Loucy (cell line): ENCODE measurements around the gene KRT4.

Source experiments
- CTCF ChIP-seq: fragments of 200-600 bp; sonication (generic); conservative IDR thresholded peaks from 2 replicates; pipeline ENCODE4 v1.5.1; 2014; ENCODE audit warnings: mild to moderate bottlenecking, antibody characterized with exemption, low read length
- EZH2phosphoT487 ChIP-seq: fragments of 200-600 bp; IDR thresholded peaks from 2 replicates; pipeline ENCODE4 v1.6.1; 2018; ENCODE audit warnings: antibody characterized with exemption, mild to moderate bottlenecking, moderate library complexity, borderline replicate concordance

GRCh38 chr12:52794479-52795331, 19.2 kb downstream of the KRT4 start:
- no peak for TF ChIP-seq CTCF
- TF ChIP-seq EZH2phosphoT487: no peak
